GOT3 (cell line): Measurements from ENCODE around the gene METTL3.
A peak's percentile ranks its signal among the peaks of the same experiment; 100 is the strongest.

Source experiments
- DNase-seq: peaks from one replicate; lab custom pipeline; 2025; ENCODE audit warnings: mixed read lengths; lab: John Stamatoyannopoulos, UW

Gene METTL3

GRCh38 chr14:21476925-21477681 lies 34.0 kb downstream of the METTL3 start, which contains the start of the genes RAB2B and TOX4:
Gene RAB2B (minus strand): TSS chr14:21476959. CDS start chr14:21476872, 87 bp downstream.
Gene TOX4 (plus strand): TSS chr14:21477195. CDS start chr14:21477279, 84 bp downstream.
- peak; percentile 79 for DNase-seq

GRCh38 chr14:21476523-21476924 lies 34.6 kb downstream of the METTL3 start:
- DNase-seq = no peak

GRCh38 chr14:21475767-21476522 lies 35.2 kb downstream of the METTL3 start:
- no peak for DNase-seq

- DNase-seq = no peak
Observed at GRCh38 chr14:21467616-21468015, 43.5 kb downstream of the METTL3 start.

- peak; percentile 92 for DNase-seq
Observed at GRCh38 chr14:21455912-21456667, 55.0 kb downstream of the METTL3 start, which contains the start of gene CHD8. Gene CHD8 (minus strand): TSS chr14:21456123. CDS start chr14:21431643, 24,480 bp downstream.

GRCh38 chr14:21455592-21455911 lies 55.6 kb downstream of the METTL3 start:
- no peak for DNase-seq

- no peak for DNase-seq
Observed at GRCh38 chr14:21454843-21455544, 56.1 kb downstream of the METTL3 start.

GRCh38 chr14:21449899-21450216 lies 61.3 kb downstream of the METTL3 start:
- DNase-seq = no peak
